PC-9 (cell line): ENCODE results near the gene CRACDL. TPM values are rescaled to one million over a fixed set of nuclear protein-coding genes. Genes with fewer than 3 reads are reported as not detected.

ENCODE experiments used
- BruUV-seq: library from RNA; stranded (reverse); fragments of 400-500 nt; replicated peaks from 2 replicates; lab custom pipeline; 2021; lab: Mats Ljungman, UMichigan
- CTCF ChIA-PET: fragments of 300-600 bp; sonication (Branson Sonifier 250); formaldehyde crosslinking; loops from one replicate; lab custom pipeline; 2022; ENCODE audit warnings: antibody characterized with exemption; lab: Charles Lee
- POLR2A ChIA-PET: fragments of 300-600 bp; sonication (Branson Sonifier 250); formaldehyde crosslinking; loops from one replicate; lab custom pipeline; 2022; ENCODE audit warnings: antibody characterized with exemption; ENCODE audit not compliant: unreplicated experiment; lab: Charles Lee
- DNase-seq, 2 experiments: peaks; one replicate each; pipeline versions ENCODE4 v3.0.0 to v3.0.0-alpha.2; 2015 to 2022; ENCODE audit warnings: mixed read lengths in 1 of 2
- H2AFZ ChIP-seq: fragments of 200-600 bp; sonication (generic); 2 replicates; pipeline ENCODE4 v1.8.1; 2017; ENCODE audit warnings: antibody characterized with exemption
- H3F3A ChIP-seq: fragments of 200-600 bp; sonication (generic); 2 replicates; pipeline ENCODE4 v1.8.1; 2017; ENCODE audit warnings: antibody characterized with exemption, mild to moderate bottlenecking, low read depth; ENCODE audit not compliant: insufficient read depth
- H3K27ac ChIP-seq: fragments of 200-600 bp; sonication (generic); 2 replicates; pipeline ENCODE4 v1.6.1; 2016; ENCODE audit warnings: mixed run types
- H3K27me3 ChIP-seq: fragments of 200-600 bp; sonication (generic); 2 replicates; pipeline ENCODE4 v1.6.1; 2016; ENCODE audit warnings: low read depth, mixed run types; ENCODE audit not compliant: insufficient read depth
- H3K36me3 ChIP-seq: fragments of 200-600 bp; sonication (generic); 2 replicates; pipeline ENCODE4 v1.6.1; 2016; ENCODE audit warnings: low read depth, mixed run types
- H3K4me1 ChIP-seq: fragments of 200-600 bp; sonication (generic); replicated peaks from 2 replicates; pipeline ENCODE4 v1.6.1; 2016; ENCODE audit warnings: mixed run types; ENCODE audit not compliant: insufficient read depth
- H3K4me2 ChIP-seq: fragments of 200-600 bp; sonication (generic); 2 replicates; pipeline ENCODE4 v1.6.1; 2017; ENCODE audit warnings: mixed run types
- H3K4me3 ChIP-seq: fragments of 200-600 bp; sonication (generic); 2 replicates; pipeline ENCODE4 v1.6.1; 2016; ENCODE audit warnings: mixed run types
- H3K79me2 ChIP-seq: fragments of 200-600 bp; sonication (generic); 2 replicates; pipeline ENCODE4 v1.6.1; 2017; ENCODE audit warnings: low read depth, mixed run types
- H3K9me2 ChIP-seq: fragments of 200-600 bp; sonication (generic); 2 replicates; pipeline ENCODE4 v1.8.1; 2017; ENCODE audit warnings: mild to moderate bottlenecking; ENCODE audit not compliant: insufficient read depth
- H3K9me3 ChIP-seq: fragments of 200-600 bp; sonication (generic); 2 replicates; pipeline ENCODE4 v1.8.1; 2016; ENCODE audit warnings: low read depth; ENCODE audit not compliant: insufficient read depth
- H4K20me1 ChIP-seq: fragments of 200-600 bp; sonication (generic); 2 replicates; pipeline ENCODE4 v1.8.1; 2017; ENCODE audit not compliant: insufficient read depth
- EZH2 ChIP-seq: fragments of 200-600 bp; sonication (generic); IDR thresholded peaks from 2 replicates; pipeline ENCODE4 v1.8.0; 2017; ENCODE audit warnings: antibody characterized with exemption, low read depth
- intact Hi-C: fragments of 100-400 bp; cut with micrococcal nuclease; formaldehyde crosslinking; loops from one replicate; pipeline ENCODE4 v1.10.0; 2022; ENCODE audit not compliant: unreplicated experiment
- total RNA-seq: library from RNA; stranded (reverse); gene quantifications from 2 replicates; pipeline ENCODE4 v1.2.3, GENCODE V29; 2021
- TF ChIP-seq, protein P1 (sequence below): fragments of 200-600 bp; sonication (generic); conservative IDR thresholded peaks from 2 replicates; pipeline ENCODE4 v1.6.1; 2017; ENCODE audit warnings: mixed run types, antibody characterized with exemption, mild to moderate bottlenecking, moderate library complexity

The CRACDL gene
- total RNA-seq, 1 experiment from 2014 or later, result 33.7 TPM

DNA sequence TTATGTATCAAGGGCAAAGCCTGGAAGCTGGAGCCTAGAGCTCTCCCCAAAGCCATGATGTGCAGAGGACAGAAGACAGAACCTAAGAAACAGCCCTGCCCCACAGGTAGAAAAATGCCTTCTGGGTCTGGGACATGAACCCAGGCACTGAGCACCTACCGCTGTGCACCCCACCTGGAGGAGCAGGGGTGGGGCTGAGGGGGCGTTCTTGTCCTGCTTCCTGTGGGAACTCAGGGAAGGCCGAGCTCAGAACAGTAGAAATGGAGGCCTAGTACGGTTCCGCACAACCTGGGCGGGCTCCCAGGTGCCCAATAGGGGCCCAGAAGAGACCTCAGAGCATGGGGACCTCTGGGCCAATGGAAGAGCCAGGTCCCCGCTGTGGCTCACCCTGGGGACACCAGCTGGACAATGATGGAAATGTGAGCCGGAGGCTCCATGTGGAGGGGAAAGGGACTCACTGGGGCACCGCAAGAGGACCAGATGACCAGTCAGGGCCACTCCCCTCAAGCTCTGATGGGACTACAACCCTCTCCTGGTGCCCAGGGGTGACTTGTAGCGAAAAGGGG lies 3.2 kb downstream of the CRACDL start:
- no peak overlapping the region for H3K4me2 ChIP-seq
- H3K27ac ChIP-seq, result no peak overlapping the region
- no peaks in the 10 kb centered on the region for H3K9me2 ChIP-seq
- H2AFZ ChIP-seq, result no peak overlapping the region
- ChIA-PET POLR2A (no interaction called here), CTCF (no interaction called here)
- no peak overlapping the region for H3K4me3 ChIP-seq
- no peaks in the 10 kb centered on the region for H3F3A ChIP-seq
- DNase-seq, result no peak
- peaks cover 34% of the 10 kb centered on the region for H3K27me3 ChIP-seq
- intact Hi-C loops, result no loop called here
- no peaks in the 10 kb centered on the region for H3K79me2 ChIP-seq
- no peak for TF ChIP-seq EZH2
- TF ChIP-seq, protein P1, sequence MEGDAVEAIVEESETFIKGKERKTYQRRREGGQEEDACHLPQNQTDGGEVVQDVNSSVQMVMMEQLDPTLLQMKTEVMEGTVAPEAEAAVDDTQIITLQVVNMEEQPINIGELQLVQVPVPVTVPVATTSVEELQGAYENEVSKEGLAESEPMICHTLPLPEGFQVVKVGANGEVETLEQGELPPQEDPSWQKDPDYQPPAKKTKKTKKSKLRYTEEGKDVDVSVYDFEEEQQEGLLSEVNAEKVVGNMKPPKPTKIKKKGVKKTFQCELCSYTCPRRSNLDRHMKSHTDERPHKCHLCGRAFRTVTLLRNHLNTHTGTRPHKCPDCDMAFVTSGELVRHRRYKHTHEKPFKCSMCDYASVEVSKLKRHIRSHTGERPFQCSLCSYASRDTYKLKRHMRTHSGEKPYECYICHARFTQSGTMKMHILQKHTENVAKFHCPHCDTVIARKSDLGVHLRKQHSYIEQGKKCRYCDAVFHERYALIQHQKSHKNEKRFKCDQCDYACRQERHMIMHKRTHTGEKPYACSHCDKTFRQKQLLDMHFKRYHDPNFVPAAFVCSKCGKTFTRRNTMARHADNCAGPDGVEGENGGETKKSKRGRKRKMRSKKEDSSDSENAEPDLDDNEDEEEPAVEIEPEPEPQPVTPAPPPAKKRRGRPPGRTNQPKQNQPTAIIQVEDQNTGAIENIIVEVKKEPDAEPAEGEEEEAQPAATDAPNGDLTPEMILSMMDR, result no peak
- no peaks in the 10 kb centered on the region for H3K36me3 ChIP-seq
- H3K4me1 ChIP-seq, result no peaks in the 10 kb centered on the region
- no TSS peak for BruUV-seq
- no peaks in the 10 kb centered on the region for H3K9me3 ChIP-seq
- no peaks in the 10 kb centered on the region for H4K20me1 ChIP-seq

DNA sequence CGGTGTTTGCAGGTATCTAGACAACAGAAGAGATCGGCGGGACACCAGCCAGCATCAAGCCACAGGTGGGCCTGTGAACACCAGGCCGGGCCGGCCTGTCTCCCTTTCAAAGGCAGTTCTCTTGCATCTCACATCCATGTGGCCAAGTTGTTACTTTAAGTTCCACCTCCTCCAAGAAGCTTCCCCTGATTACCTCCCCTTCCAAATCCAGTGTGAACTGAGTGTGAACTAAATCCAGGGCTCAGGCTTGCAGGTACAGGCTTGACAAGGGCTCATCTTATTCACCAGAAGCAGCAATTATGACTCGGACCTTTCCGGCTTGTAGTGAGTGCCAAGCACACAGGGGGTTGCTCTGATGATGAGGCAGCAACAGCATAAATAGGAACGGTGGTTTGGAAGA lies 3.9 kb downstream of the CRACDL start:
- Histone ChIP-seq H3K4me3 (no peak overlapping the region), H3K4me1 (no peaks in the 10 kb centered on the region), H3K27me3 (peaks cover 28% of the 10 kb centered on the region), H2AFZ (no peak overlapping the region), H4K20me1 (no peaks in the 10 kb centered on the region), H3K4me2 (no peak overlapping the region), H3F3A (no peaks in the 10 kb centered on the region), H3K79me2 (no peaks in the 10 kb centered on the region), H3K9me3 (no peaks in the 10 kb centered on the region), H3K27ac (no peak overlapping the region), H3K9me2 (no peaks in the 10 kb centered on the region), H3K36me3 (no peaks in the 10 kb centered on the region)
- no peak for TF ChIP-seq EZH2
- TF ChIP-seq, protein P1, result no peak
- no peak for DNase-seq
- ChIA-PET CTCF (no interaction called here), POLR2A (no interaction called here)
- intact Hi-C loops, result no loop called here
- no TSS peak for BruUV-seq

DNA sequence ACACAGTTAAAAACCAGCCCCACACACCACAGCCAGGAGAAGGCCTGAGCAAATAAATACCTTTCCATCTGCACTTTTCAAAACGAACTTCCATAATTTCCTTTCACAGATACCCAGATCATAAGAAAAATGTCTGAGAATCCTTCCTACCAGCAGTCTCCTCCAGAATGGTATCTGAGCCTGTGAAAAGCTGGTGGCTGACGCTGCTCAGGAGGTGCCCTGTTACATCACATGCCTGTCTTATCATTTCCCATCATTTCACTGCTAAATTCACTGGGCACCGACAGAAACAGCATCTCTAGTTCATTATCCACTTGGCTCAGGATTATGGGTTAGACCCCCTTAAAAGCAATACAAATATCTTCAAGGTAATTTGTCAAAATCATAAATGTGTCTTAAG lies 4.4 kb downstream of the CRACDL start:
- BruUV-seq, result no TSS peak
- POLR2A ChIA-PET, result no interaction called here
- Histone ChIP-seq H3K4me3 (no peak overlapping the region), H3K27ac (no peak overlapping the region), H3K36me3 (no peaks in the 10 kb centered on the region), H3K9me3 (no peaks in the 10 kb centered on the region), H3K4me2 (no peak overlapping the region), H3F3A (no peaks in the 10 kb centered on the region), H4K20me1 (no peaks in the 10 kb centered on the region), H3K27me3 (peaks cover 22% of the 10 kb centered on the region), H2AFZ (no peak overlapping the region), H3K4me1 (no peaks in the 10 kb centered on the region), H3K9me2 (no peaks in the 10 kb centered on the region), H3K79me2 (no peaks in the 10 kb centered on the region)
- intact Hi-C loops, result no loop called here
- TF ChIP-seq EZH2, result no peak
- TF ChIP-seq, protein P1, result no peak
- CTCF ChIA-PET, result no interaction called here
- DNase-seq, result no peak
